ENCODE data around the gene AFF3.

DNA sequence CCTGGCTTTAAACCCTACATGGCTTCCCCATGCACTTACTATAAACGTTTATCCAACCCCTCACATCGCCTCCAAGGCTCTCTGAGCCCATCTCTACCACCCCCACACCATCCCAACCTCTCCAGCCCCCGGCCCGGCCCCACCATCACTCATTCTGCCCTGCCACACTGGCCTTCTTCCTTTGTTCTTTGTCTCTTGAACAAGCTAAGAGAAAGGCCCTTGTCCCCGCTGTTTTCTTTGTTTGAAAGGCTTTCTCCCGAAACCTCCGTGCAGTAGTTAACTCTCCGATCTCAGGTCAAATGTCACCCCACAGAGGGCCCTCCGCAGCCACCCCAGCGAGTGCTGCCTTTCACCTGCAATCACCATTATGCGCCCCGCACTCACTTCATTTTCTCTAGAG, 100.4 kb downstream of the AFF3 start:
- TF ChIP-seq, protein P1, sequence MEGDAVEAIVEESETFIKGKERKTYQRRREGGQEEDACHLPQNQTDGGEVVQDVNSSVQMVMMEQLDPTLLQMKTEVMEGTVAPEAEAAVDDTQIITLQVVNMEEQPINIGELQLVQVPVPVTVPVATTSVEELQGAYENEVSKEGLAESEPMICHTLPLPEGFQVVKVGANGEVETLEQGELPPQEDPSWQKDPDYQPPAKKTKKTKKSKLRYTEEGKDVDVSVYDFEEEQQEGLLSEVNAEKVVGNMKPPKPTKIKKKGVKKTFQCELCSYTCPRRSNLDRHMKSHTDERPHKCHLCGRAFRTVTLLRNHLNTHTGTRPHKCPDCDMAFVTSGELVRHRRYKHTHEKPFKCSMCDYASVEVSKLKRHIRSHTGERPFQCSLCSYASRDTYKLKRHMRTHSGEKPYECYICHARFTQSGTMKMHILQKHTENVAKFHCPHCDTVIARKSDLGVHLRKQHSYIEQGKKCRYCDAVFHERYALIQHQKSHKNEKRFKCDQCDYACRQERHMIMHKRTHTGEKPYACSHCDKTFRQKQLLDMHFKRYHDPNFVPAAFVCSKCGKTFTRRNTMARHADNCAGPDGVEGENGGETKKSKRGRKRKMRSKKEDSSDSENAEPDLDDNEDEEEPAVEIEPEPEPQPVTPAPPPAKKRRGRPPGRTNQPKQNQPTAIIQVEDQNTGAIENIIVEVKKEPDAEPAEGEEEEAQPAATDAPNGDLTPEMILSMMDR (IDR thresholded peaks at IDR 0.05; ENCODE audit: low read length), result no peak
- TF ChIP-seq EZH2 (IDR thresholded peaks at IDR 0.05; ENCODE audit: borderline replicate concordance, low read length), result no peak

All from OCI-LY1 (cell line).